NCI-H2196 treated with DMSO at 0.1 percent for 48 hours (cell line): ENCODE data around the gene CTRB1.

Source experiments
- DNase-seq: peaks from one replicate; lab custom pipeline; 2025; ENCODE audit not compliant: unreplicated experiment; lab: John Stamatoyannopoulos, UW

The CTRB1 gene

DNA sequence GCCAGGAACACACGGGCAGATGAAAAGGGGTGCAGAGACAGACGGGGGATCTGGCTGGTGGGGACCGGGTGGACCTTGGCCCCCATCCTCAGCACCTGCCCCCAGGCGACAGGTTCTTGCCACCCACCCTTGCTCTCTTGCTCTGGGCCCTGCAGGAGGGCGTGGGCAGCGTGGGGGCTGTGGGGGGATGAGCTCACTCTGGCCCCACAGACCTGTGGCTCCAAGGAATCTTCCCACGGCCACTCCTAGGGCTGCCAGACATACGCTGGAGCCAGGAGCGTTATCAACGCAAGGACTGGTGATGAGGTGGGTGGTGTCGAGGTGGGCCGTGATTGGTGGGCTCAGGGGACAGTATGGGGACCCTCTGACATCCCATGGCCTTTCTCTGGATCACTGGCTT is 6.3 kb downstream of the CTRB1 start:
- DNase-seq: no peak

DNA sequence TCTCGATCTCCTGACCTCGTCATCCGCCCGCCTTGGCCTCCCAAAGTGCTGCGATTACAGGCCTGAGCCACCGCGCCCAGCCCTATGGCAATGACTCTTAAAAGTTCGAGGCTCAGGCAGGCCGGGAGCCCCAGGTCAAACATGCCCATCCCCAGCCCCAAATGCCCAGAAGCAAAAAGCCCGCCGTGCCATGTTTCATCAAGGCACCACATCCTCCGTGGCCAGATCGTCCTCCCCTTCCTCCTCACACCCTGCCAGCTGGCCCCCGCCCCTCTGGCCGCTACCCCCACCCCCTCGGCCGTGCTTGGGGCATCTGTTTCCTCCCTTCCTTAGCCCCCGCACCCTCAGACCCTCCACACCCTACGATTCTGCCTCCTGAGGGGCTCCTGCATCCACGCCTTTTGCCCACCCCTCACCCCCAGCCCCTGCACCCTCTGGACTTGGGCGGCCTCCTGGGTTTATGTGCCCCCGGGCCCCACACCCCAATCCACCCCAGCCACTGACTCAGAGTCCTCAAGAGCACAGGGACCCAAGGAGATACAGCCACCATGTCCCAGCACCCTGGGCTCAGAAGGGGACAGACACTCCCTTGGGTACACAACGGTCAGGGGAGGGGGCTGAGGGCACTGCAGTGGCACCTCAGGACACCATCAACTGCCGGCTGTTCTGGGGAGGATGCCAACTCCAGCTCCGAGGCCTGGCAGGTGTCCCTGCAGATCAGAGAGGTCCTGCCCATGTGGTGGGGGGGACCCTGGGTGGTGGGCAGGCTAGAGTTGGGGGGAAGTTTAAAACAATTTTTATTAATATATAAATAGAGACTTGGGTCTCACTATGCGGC is 7.1 kb downstream of the CTRB1 start:
- no peak for DNase-seq

DNA sequence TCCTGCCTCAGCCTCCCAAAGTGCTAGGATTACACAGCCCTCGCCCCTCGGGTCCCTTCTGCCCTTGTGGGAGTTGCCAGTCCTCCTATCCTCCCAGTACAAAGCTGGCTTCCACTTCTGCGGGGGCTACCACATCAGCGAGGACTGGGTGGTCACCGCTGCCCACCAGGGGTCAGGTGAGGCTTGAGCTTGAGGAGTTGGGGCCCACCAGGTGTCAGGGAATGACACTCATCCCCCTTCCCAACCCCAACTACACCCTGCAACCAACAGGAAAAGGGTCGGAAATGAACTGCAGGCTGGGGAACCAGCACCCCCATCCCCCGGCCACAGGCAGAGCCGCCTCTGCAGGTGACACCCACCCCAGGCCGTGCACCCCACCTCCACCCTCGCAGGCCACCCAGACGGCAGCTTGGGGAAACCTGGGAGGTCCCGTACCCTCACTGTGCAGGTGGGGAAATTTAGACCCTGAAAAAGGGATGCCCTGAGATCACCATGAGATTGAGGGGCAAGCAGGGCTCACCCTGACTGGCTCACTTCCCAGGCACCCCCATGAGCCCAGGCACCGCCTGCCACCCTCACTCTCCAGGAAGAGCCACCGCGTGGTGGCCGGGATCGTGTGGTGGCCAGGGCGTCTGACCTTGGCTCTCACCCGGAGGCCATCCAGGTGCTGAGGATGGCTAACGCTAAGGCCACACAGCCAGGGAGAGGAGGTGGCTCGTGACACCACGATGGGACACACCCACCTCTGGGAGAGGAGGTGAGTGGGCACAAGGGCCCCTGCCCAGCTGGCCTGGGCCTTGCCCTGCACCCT is 8.0 kb downstream of the CTRB1 start:
- no peak for DNase-seq

DNA sequence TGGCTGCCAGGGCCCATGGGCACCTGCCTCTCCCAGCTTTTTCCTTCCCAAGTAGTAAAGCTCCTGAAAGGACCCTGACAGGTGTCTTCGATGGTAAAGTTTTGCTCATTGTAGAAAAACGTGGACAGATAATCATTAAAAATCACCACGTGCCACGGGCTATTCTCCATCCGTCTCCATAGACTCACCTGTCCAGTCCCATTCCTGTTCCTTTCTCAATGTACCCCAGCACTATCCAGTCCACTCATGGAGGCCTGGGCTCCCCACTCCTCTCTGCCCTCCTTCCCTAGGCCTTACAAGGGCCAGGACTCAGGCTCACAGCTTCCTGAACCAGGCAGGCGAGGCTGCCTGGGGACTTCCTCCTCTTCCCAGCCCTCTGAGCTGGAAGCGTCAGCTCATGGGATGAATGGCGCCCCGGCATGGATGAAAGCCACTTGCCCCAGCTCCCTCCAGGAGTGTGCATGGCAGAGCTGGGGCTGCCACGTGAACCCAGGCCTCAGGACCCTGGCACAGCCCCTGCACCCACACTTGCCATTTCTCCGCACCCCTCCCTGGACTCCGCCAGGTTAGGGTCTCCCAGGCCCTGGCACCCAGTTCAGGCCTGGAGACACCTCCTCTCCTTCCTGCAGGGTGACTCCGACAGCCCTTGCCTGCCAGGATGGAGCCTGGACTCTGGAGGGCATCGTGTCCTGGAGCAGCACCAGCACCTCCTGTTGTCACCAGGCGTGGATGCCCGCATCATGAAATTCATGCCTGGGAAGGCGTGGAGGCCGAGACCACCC is 8.8 kb downstream of the CTRB1 start:
- no peak for DNase-seq

DNA sequence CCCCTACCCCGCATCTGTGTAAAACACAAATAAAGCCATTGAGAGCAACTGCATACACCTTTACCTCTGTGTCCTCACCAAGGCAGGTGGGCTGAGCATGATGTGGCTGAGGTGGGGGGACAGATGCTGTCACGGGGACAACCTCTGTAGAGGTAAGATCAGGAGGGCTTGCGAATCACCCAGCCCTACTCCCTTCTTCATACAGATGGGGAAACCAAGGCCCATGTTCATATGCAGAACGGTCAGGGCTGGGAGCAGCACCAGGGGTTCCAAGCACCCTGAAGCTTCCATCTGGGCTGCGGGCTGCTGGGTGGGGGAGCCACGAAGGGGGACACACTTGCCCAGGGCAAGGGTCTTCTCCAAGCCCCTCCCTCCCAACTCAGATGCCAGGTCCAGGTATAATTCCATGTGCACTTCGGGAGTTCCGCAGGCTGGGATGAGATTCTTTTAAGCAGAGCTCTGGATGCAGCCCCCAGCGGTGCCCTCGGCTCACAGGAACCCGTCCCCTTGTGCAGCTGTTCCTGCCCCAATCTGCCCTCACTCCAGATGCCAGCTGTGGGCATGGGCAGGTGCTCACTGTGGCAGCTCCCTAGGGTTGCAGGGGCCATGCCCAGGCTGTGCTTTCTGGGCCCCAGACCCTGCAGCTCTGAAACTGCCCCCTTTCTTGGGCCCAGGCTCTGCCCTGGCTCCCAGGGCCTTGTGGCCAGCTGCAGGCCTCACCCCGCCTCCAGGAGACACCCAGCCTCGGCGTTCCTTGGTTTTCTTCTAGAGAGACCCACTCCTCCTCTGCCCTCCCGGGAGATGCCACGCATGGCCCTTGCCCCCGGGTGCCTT is 9.6 kb downstream of the CTRB1 start:
- no peak for DNase-seq

DNA sequence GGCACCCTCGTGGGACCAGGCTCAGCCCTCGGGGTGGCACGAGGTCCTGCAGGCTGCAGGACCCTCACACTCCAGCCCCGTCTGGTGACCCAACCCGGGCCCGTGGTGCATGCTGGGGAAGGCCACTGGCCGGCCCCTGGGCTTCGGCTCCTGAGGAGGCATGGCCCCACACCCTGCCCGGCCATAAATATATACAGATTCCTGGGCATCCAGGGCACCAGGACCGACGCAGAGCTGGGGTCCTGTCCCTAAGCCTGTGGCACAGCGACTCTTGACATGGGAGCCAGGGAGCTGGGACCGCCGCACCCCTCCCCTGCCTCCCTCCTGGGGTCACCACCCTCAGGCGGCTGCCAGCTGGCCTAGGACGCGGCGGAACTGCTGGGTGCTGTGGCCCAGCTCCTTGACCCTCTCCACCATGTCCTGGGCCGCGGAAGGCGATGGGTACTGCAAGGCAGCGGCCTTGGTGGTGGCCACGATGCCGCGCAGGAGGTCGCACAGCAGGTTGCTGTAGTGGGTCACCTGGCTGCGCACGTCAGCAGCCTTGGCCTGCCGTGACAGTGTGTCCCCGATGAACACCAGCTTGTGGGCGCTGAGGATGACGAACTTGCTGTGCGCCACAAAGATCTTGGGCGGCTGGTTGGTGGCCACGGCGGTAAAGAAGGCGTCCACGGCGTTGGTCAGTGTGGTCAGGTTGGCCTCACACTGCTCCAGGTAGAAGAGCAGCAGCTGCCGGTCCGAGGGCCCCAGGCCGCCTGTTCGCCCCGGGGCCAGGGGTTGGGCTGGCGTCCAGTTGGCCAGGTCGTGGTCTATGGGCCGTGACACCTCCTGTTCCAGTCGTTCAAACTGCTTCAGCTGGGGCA is 10.6 kb downstream of the CTRB1 start:
- no peak for DNase-seq

DNA sequence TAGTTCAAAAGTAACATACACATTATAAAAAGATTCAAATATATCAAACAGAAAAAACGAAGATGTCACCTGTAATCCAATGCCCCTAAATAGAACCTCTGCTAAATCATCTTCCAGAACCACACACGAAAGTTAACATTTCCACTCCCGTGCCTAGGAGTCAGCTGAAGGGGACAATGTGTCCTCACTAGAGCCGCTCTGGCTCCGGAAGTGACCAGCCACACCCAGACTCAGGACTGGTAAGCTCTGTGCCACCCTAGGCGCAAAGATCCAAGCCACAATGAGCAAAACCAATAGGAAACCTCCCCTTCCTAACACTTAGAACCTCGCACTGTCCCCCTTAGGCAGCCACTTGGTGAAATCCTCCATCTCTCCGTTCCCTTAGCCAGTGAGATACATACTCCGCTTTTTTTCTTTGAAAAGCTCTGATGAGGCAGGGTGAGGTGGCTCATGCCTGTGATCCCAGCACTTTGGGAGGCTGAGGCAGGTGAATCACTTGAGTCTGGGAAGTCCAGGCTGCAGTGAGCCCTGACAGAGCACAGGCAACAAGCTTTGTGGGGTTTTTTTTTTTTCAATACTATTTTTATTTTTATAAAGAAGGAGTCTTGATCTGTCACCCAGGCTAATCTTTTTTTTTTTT is 11.8 kb downstream of the CTRB1 start:
- no peak for DNase-seq

DNA sequence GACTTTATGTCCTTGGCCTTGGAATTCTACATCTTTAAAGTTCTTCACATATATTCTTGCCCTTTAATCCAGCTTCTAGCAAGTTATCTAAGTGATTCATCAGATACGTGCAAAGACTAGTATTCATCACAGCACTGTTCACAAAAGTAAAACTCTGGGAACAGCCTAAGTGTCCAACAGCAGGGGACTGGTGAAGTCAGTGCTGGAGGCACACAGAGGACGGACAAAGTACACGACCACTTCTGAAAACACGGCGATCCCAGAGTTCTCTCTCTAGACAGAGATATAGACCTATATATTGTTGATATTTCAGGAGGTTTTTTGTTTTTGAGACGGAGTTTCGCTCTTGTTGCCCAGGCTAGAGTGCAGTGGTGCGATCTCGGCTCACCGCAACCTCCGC is 12.8 kb downstream of the CTRB1 start:
- DNase-seq: no peak

DNA sequence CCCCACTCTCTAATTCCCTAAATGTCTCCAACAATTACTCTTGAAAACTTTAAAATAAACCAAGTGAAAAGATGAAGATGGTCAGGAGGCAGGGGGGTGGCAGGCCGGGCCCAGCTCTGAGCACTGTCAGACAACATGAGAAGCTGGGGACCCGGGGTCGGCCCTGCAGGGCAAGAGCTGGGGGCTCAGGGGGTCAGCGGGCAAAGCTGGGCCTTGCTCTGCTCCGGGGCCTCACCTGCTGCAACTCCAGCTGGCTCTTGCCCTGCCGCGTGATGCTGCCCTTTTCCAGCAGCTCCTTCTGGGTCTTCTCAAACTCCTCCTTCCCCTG is 14.8 kb downstream of the CTRB1 start:
- no peak for DNase-seq

DNA sequence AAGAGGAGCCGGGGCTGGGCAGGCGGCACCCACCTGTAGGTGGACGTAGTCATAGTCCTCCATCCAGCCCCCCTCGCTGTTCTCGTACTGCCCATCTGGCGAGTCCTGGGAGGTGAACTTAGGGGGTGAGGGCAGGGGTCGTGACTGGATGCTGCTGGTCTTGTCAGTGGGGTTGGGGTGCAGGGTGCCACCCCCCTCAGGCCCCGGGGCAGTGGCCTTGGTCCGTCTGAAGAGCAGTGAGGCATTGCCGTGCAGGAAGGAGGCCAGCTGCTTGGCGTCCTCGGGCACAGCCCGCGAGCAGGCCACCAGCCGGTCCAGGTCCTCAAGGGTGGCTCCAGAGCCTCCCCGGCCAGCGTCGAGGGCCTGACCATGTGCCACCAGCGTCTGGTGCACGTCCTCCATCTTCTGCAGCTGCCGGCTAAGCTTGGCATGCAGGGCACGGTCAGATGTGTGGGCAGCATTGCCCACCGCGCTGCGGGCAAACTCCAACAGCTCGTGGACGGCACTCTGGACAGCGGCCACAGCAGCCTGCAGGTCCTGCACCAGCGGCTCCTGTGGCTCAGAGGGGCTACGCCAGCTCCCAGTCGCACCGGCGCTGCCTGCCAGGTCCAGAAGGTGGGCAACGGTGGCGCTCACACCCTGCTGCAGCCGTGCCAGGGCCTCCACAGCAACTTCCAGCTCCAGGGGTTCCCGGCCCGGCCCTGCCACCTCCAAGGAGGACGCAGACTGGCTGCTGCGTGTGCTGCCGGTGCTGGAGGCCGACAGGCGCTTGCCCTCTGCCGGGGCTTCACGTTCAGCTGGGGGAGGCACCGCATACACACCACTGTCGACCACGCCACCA is 16.3 kb downstream of the CTRB1 start:
- no peak for DNase-seq

DNA sequence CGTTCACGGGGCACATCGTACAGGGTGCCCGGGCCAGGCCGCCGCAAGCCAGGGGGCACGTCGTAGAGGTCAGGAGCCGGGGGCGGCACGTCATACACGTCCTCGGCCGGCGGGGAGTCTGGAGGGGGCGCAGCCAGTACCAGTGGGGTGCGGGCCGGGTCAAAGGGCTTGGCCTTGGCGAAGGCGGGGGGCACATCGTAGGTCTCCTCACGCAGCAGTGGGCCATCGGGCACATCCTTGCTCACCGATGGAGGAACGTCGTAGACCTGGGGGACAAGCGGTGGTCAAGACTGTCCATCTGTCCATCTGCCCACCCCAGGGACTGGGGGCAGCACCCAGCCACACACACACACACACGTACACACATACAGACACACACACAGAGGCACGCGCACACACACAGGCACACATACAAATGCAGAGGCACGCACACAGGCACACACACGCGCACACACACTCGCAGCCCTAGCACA is 17.0 kb downstream of the CTRB1 start:
- no peak for DNase-seq

DNA sequence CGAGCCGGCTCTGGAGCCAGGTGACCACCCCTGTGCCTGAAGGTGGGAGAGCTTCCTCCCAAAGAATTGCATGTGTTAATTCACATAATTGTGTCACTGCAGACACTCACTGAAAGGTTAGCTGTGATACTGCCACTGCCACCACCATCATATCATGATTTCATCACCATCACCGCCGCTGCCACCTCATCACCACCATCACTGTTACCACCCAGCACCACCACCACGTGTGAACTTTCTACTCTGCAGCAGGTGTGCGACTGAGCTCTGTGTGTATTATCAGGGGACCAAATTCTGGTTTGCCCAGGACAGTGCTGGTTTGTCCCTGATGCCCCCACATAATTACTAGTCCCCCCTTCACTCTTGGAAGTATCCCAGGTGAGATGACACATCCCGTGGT is 17.4 kb downstream of the CTRB1 start:
- no peak for DNase-seq

DNA sequence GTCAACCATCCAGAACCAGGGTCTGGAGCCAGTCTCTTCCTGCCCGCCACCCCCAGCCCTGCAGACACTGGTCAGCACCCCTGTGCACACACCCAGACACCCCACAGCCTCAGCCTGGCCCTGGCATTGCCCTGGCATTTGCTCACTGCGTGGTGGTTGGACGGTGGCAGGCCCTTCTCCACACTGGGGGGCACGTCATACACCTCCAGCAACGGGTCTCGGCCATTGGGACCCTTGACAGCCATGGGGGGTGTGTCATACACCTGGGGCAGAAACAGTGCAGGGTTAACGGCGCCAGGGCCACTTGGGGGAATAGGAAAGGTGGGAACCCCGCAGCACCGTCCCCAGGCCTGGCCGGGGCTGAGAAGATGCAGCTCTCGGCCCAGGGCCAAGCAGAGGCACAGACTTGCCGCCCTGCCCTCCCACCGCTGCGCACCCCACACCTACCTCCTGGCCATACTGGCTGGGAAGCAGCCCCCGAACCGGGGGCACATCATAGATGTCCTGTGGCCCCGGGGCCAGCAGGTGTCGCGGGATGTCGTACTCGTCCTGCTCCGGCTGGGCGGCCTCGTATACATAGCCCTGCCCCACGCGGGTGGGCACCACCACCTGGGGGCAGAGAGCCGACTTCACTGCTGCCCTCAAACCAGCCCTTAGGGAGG is 18.1 kb downstream of the CTRB1 start:
- no peak for DNase-seq

DNA sequence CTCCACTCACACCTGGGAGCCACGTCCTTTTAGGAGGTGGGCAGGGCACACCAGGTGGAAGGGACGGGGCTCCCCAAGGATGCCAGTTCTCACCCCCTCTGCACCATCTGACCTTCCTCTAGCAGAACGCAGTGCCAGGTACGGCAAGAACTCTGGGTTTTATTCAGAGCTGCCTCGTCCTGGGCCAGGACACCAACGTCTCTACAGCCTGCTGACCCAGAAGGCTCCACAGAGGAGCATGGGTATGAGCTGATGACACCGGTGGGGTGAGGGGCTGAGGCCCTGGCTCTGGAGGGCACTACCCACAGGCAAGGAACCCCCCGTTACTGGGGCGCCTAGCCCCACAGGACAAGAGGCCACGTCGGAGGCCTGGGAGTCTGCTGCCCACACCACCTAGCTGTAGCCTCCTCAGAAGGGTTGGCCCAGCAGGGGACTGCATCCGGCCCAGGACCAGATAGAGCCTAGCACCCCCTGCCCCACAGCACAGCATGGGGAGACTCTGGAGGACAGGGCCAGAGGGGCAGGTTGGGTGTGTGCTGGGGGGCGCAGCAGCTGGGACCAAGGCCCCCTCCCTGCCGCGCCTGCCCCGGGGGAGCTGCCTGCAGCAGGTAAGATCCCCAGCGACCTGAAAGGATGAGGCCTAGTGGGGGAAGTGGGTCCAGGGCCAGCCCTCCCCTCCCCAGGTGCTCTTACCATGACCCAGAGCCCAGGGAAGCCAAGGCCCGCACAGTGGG is 18.8 kb downstream of the CTRB1 start:
- no peak for DNase-seq

DNA sequence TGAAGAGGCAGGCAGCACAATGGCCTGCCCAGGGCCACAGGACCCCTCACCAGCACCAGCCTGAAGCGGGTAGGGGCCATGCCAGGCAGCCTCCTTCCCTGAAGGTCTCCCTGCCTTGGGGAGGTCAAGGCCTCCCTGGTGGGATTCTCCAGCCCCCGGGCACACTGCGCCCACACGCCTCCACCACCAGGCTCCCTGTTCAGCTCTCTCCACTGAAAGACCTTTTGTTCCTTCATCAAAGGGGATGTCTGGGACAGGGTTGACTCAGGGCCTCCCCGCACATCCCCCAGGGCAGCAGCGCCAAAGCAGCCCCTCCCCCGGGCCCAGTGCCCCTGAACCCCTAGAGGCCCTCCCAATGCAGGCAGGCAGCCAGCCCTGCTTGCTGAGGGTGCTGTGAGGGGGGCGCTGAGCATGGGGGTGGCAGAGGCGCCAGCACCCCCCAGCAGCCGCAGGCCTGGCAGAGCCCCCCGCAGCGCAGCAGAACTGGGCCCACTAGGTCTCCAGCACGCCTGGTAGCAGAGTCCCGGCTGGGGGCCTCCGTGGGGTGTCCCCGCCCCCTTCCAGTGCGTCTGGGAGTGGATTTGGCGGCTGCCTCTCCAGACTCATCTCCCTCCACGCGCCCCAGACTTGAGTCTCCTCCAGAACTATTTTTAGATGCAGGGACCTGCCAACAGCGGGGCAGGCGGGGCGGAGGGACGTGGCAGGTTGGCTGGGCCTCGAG is 19.5 kb downstream of the CTRB1 start:
- DNase-seq: no peak

DNA sequence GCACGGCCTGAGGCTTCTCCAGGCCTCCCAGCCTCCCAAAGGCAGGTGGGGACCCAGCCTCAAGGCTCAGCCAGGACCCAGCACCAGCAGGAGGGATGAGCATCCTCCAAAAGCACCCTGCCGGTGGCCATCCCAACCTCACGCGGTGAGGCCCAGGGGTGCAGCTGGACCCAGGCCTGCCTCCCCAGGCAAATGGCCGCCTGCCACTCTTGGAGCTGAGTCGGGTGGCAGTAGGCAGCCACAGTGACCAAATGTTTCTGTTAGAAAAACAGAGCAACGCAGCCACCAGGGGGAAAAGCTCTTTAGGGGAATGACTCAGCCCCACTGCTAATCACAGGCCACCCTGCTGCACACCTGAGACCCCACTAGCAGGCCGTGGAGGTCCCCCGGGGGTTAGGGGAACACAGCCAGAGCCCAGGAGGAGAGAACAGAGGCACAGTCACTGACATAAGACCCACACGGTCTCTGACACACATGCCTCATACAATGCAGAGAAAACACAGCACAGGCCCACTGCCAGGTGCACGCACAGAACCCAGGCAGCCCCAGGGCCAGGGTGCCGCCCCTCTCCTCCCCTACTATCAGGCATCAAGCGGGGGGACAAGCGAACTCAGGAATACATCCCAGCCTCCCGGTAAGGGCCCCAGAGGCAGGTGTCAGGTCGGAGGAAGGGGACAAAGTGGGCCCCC is 20.2 kb downstream of the CTRB1 start:
- no peak for DNase-seq
